IMR-90 (cell line): ENCODE data around the gene FLYWCH1. TPM values are rescaled to one million over a fixed set of nuclear protein-coding genes. Genes with fewer than 3 reads are reported as not detected.

Source experiments
- ATAC-seq: fragments of 200-7000 bp; cut with Tn5 transposase; 2 replicates; pipeline ENCODE4 v1.9.1; 2020; ENCODE audit warnings: low read depth, mild to moderate bottlenecking, moderate library complexity
- BruUV-seq: library from RNA; stranded (reverse); fragments of 400-500 nt; replicated peaks from 2 replicates; lab custom pipeline; 2021; lab: Mats Ljungman, UMichigan
- CTCF ChIA-PET: fragments of 300-600 bp; formaldehyde crosslinking; extraction: SDS; loops from one replicate; lab custom pipeline; 2021; ENCODE audit warnings: antibody characterized with exemption; lab: Yijun Ruan, JAX
- POLR2A ChIA-PET: fragments of 300-600 bp; sonication (Branson Sonifier 250); formaldehyde crosslinking; loops from one replicate; lab custom pipeline; 2022; ENCODE audit warnings: antibody characterized with exemption; ENCODE audit not compliant: unreplicated experiment; lab: Charles Lee
- DNase-seq: peaks from one replicate; pipeline ENCODE4 v3.0.0; 2013
- H2AFZ ChIP-seq: replicated peaks from 2 replicates; pipeline ENCODE3; 2013; ENCODE audit warnings: low read length, mild to moderate bottlenecking; ENCODE audit not compliant: poor library complexity
- H2AK5ac ChIP-seq: 2 replicates; pipeline ENCODE4 v1.6.1; 2013; ENCODE audit warnings: low read depth, low read length, inconsistent platforms
- H2AK9ac ChIP-seq: replicated peaks from 2 replicates; pipeline ENCODE3; 2013; ENCODE audit warnings: mild to moderate bottlenecking, low read depth, low read length, moderate library complexity; ENCODE audit not compliant: poor library complexity
- H2BK120ac ChIP-seq: 2 replicates; pipeline ENCODE4 v1.6.1; 2013; ENCODE audit warnings: low read depth, low read length, inconsistent platforms
- H2BK15ac ChIP-seq: 3 replicates; pipeline ENCODE4 v1.6.1; 2013; ENCODE audit warnings: low read depth, low read length, inconsistent platforms
- H2BK20ac ChIP-seq: 2 replicates; pipeline ENCODE4 v1.6.1; 2013; ENCODE audit warnings: low read depth, mild to moderate bottlenecking, inconsistent platforms, low read length, moderate library complexity
- H2BK5ac ChIP-seq: 2 replicates; pipeline ENCODE4 v1.6.1; 2013; ENCODE audit warnings: mild to moderate bottlenecking, low read depth, low read length, inconsistent platforms; ENCODE audit not compliant: poor library complexity, severe bottlenecking
- H3K14ac ChIP-seq: replicated peaks from 2 replicates; pipeline ENCODE4 v1.6.1; 2013; ENCODE audit warnings: low read depth, low read length, inconsistent platforms
- H3K18ac ChIP-seq: 2 replicates; pipeline ENCODE4 v1.6.1; 2013; ENCODE audit warnings: low read depth, low read length, control low read depth
- H3K23ac ChIP-seq: 2 replicates; pipeline ENCODE4 v1.6.1; 2013; ENCODE audit warnings: low read depth, low read length, inconsistent platforms
- H3K27ac ChIP-seq: 2 replicates; pipeline ENCODE4 v1.5.1; 2013; ENCODE audit warnings: mild to moderate bottlenecking, control low read depth, low read length; ENCODE audit not compliant: insufficient read depth
- H3K27me3 ChIP-seq: 2 replicates; pipeline ENCODE4 v1.6.1; 2013; ENCODE audit warnings: low read length; ENCODE audit not compliant: control insufficient read depth, insufficient read depth
- H3K36me3 ChIP-seq: 2 replicates; pipeline ENCODE4 v1.6.1; 2013; ENCODE audit warnings: low read length, mixed read lengths; ENCODE audit not compliant: control insufficient read depth, insufficient read depth
- H3K4ac ChIP-seq: 2 replicates; pipeline ENCODE4 v1.6.1; 2013; ENCODE audit warnings: low read depth, low read length, inconsistent platforms
- H3K4me1 ChIP-seq: 2 replicates; pipeline ENCODE4 v1.6.1; 2013; ENCODE audit warnings: low read length, mixed read lengths; ENCODE audit not compliant: control insufficient read depth, insufficient read depth
- H3K4me2 ChIP-seq: 2 replicates; pipeline ENCODE4 v1.6.1; 2013; ENCODE audit warnings: low read depth, mild to moderate bottlenecking, control low read depth, low read length, moderate library complexity
- H3K4me3 ChIP-seq: 2 replicates; pipeline ENCODE4 v1.5.1; 2013; ENCODE audit warnings: low read depth, mild to moderate bottlenecking, control low read depth, low read length, moderate library complexity; ENCODE audit not compliant: insufficient read depth
- H3K56ac ChIP-seq: 2 replicates; pipeline ENCODE4 v1.6.1; 2013; ENCODE audit warnings: low read length, inconsistent platforms; ENCODE audit not compliant: insufficient read depth; ENCODE audit errors: extremely low read depth
- H3K79me1 ChIP-seq, 2 experiments: 2 replicates each; pipeline ENCODE4 v1.6.1; 2013; ENCODE audit warnings: low read length in 2 of 2, inconsistent platforms in 1 of 2, low read depth in 1 of 2
- H3K9ac ChIP-seq: 2 replicates; pipeline ENCODE4 v1.6.1; 2013; ENCODE audit warnings: low read depth, low read length, control low read depth
- H3K9me1 ChIP-seq: 2 replicates; pipeline ENCODE4 v1.6.1; 2013; ENCODE audit warnings: low read length, inconsistent platforms; ENCODE audit not compliant: insufficient read depth
- H3K9me3 ChIP-seq: 2 replicates; pipeline ENCODE4 v1.6.1; 2013; ENCODE audit warnings: low read length; ENCODE audit not compliant: control insufficient read depth, insufficient read depth
- H4K20me1 ChIP-seq: 2 replicates; pipeline ENCODE4 v1.6.1; 2013; ENCODE audit warnings: low read length, inconsistent platforms; ENCODE audit not compliant: insufficient read depth
- H4K5ac ChIP-seq: 2 replicates; pipeline ENCODE4 v1.6.1; 2013; ENCODE audit warnings: mild to moderate bottlenecking, low read depth, low read length, control low read depth
- H4K8ac ChIP-seq, 2 experiments: 2 replicates each; pipeline ENCODE4 v1.6.1; 2013; ENCODE audit warnings: low read depth in 2 of 2, low read length in 2 of 2, control low read depth in 1 of 2, inconsistent platforms in 1 of 2
- H4K91ac ChIP-seq: 2 replicates; pipeline ENCODE4 v1.6.1; 2013; ENCODE audit warnings: low read depth, low read length, inconsistent platforms; ENCODE audit not compliant: insufficient read depth
- MAFK ChIP-seq: IDR thresholded peaks from 2 replicates; pipeline ENCODE4 v1.6.1; 2012; ENCODE audit warnings: low read depth, low read length, improper control_type of control experiment
- MXI1 ChIP-seq: IDR thresholded peaks from 2 replicates; pipeline ENCODE4 v1.6.1; 2012; ENCODE audit warnings: low read depth, mild to moderate bottlenecking, low read length, moderate library complexity, borderline replicate concordance
- POLR2A ChIP-seq: IDR thresholded peaks from 2 replicates; pipeline ENCODE4 v1.6.1; 2012; ENCODE audit warnings: mild to moderate bottlenecking, low read depth, low read length
- WGBS, 2 experiments: methylation state at CpG; one replicate each; pipeline versions ENCODE4 v1.1.5 to v1.1.7; 2013; ENCODE audit warnings: missing lambda C conversion rate in 2 of 2; ENCODE audit not compliant: insufficient read length in 1 of 2; ENCODE audit errors: extremely low coverage in 2 of 2; 5-methylcytosine and 5-hydroxymethylcytosine counted together
- dilution Hi-C: fragments of 300-500 bp; cut with HindIII; formaldehyde crosslinking; loops from one replicate; pipeline ENCODE4 v1.14.3; 2018; ENCODE audit warnings: low sequenced_read_pairs; ENCODE audit not compliant: unreplicated experiment
- in situ Hi-C: fragments of 300-500 bp; cut with MboI; formaldehyde crosslinking; loops from 3 replicates; pipeline ENCODE4 v1.14.3; 2019; ENCODE audit warnings: low sequenced_read_pairs, inconsistent platforms, mixed read lengths
- intact Hi-C: fragments of 100-400 bp; cut with micrococcal nuclease; formaldehyde crosslinking; loops from 2 replicates; pipeline ENCODE4 v1.10.0; 2022
- polyA plus RNA-seq, 3 experiments: library from polyadenylated mRNA; depleted of rRNA; stranded (reverse); fragments of >200 nt; gene quantifications; 2 replicates each; pipeline ENCODE4 v1.2.3, GENCODE V29; 2012; ENCODE audit warnings: low replicate concordance in 1 of 3
- total RNA-seq: library from RNA; depleted of rRNA; stranded (reverse); fragments of >200 nt; gene quantifications from 2 replicates; pipeline ENCODE4 v1.2.3, GENCODE V29; 2012

Gene FLYWCH1
- total and polyA plus RNA-seq, 2 of the 4 experiments (the other 2 are of a cell fraction) = 14.3 to 25.2 TPM

DNA sequence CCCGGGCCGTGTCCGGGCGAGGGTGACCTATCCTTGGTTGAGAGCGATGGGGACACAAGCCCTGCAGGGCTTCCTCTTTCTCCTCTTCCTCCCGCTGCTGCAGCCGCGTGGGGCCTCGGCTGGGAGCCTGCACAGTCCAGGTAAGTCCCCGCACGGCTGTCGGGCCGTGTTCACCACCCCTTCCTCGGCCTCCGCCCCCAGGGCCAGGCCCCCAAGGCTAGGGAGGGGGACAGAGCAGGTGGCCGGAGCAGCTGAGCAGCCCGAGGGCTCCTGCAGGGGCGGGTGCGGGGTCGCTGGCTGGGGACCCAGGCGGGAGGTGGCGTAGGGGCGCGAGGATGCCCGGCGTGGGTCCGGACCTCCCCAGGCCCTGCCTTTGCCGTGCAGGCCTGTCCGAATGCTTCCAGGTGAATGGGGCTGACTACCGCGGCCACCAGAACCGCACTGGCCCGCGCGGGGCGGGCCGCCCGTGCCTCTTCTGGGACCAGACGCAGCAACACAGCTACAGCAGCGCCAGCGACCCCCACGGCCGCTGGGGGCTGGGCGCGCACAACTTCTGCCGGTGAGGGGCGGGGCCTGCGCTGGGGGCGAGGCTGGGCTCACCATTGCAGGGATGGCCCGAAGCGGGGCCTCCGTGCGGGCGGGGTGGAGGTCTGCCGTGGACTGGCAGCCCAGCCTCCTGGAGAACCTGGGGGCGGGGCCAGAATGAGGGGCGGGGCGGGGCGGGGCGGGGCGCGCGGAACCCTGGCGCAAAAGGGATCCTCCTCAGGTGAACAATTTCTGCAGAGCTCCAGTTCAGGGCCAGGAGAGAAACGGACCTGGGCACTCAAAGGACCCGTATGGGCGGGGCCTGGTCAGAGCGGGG is 53.0 kb downstream of the FLYWCH1 start:
- in situ Hi-C loops = no loop called here
- H4K8ac ChIP-seq = no peak overlapping the region
- H2BK120ac ChIP-seq = no peak overlapping the region
- H3K27ac ChIP-seq = no peak overlapping the region
- H2AFZ ChIP-seq = peak overlapping the region; percentile 49
- no peak overlapping the region for H2AK9ac ChIP-seq
- H4K91ac ChIP-seq = no peak overlapping the region
- H2BK15ac ChIP-seq = no peak overlapping the region
- dilution Hi-C loops = no loop called here
- peaks cover 22% of the 10 kb centered on the region; the same call in 1 of the 2 replicates for H4K20me1 ChIP-seq
- H3K4me2 ChIP-seq = no peak overlapping the region
- H3K9ac ChIP-seq = no peak overlapping the region
- no peak overlapping the region for H3K14ac ChIP-seq
- ChIA-PET POLR2A (interaction anchor here (0.6 kb wide), 1 partner anchor 16 kb away, joined by 6 read pairs; the partner anchor contains the start of gene PKMYT1), CTCF (no interaction called here)
- 0% methylated on average over 30 of the region's 68 CpGs; no CpG with 5 or more reads in 1 of the 2 experiments for WGBS, 2 experiments
- no peak overlapping the region for H3K56ac ChIP-seq
- H4K5ac ChIP-seq = no peak overlapping the region
- peaks cover 0 to 7% of the 10 kb centered on the region in 2 experiments; a peak in 1 of 4 replicates for H3K79me1 ChIP-seq
- no peaks in the 10 kb centered on the region; the same call in 1 of the 2 replicates for H3K9me3 ChIP-seq
- no peak overlapping the region for H3K18ac ChIP-seq
- peaks cover 10% of the 10 kb centered on the region; the same call in 1 of the 2 replicates for H3K9me1 ChIP-seq
- no peak overlapping the region for H3K23ac ChIP-seq
- intact Hi-C loops = no loop called here
- peaks cover 55% of the 10 kb centered on the region for H3K27me3 ChIP-seq
- no peaks in the 10 kb centered on the region for H3K36me3 ChIP-seq
- H3K4ac ChIP-seq = no peak overlapping the region
- ATAC-seq (no peak), DNase-seq (no peak)
- no peak overlapping the region for H3K4me3 ChIP-seq
- peaks cover 5% of the 10 kb centered on the region; the same call in 1 of the 2 replicates for H3K4me1 ChIP-seq
- no TSS peak for BruUV-seq
- H2BK5ac ChIP-seq = no peak overlapping the region
- no peak overlapping the region for H2AK5ac ChIP-seq
- H2BK20ac ChIP-seq = no peak overlapping the region
- TF ChIP-seq MAFK (no peak), POLR2A (no peak), MXI1 (no peak)
